C4-2B (cell line): ENCODE results near the gene BMF.

Experiments used
- H3K27ac ChIP-seq: fragments of 450-650 bp; 2 replicates; pipeline ENCODE4 v1.5.1; 2017
- ZFX ChIP-seq: fragments of 450-650 bp; IDR thresholded peaks from 2 replicates; pipeline ENCODE4 v1.6.1; 2017
- TF ChIP-seq, protein P1 (sequence below): fragments of 450-650 bp; conservative IDR thresholded peaks from 2 replicates; pipeline ENCODE4 v1.5.1; 2017; ENCODE audit warnings: mild to moderate bottlenecking

BMF gene

DNA sequence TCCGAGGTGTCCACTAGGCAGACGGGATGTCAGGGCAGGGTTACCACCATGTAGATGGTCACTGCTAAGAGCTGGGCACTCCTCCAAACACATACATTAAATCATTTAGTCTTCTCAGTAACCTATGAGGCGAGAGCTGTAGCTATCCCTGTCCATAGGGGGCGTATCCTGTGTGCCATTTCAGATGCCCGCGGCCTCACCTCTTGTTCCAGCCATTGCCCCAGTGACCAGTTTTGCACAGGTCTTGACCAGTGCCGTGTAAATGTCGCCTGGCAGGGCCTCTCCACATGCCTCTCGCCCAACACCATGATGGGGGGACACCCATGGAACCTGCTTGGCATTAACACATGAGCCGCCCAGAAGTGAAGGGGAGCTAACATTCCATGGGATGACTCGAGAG lies 48.9 kb downstream of the BMF start:
- no peak for TF ChIP-seq ZFX
- TF ChIP-seq, protein P1, sequence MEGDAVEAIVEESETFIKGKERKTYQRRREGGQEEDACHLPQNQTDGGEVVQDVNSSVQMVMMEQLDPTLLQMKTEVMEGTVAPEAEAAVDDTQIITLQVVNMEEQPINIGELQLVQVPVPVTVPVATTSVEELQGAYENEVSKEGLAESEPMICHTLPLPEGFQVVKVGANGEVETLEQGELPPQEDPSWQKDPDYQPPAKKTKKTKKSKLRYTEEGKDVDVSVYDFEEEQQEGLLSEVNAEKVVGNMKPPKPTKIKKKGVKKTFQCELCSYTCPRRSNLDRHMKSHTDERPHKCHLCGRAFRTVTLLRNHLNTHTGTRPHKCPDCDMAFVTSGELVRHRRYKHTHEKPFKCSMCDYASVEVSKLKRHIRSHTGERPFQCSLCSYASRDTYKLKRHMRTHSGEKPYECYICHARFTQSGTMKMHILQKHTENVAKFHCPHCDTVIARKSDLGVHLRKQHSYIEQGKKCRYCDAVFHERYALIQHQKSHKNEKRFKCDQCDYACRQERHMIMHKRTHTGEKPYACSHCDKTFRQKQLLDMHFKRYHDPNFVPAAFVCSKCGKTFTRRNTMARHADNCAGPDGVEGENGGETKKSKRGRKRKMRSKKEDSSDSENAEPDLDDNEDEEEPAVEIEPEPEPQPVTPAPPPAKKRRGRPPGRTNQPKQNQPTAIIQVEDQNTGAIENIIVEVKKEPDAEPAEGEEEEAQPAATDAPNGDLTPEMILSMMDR, result no peak
- no peak overlapping the region for H3K27ac ChIP-seq

DNA sequence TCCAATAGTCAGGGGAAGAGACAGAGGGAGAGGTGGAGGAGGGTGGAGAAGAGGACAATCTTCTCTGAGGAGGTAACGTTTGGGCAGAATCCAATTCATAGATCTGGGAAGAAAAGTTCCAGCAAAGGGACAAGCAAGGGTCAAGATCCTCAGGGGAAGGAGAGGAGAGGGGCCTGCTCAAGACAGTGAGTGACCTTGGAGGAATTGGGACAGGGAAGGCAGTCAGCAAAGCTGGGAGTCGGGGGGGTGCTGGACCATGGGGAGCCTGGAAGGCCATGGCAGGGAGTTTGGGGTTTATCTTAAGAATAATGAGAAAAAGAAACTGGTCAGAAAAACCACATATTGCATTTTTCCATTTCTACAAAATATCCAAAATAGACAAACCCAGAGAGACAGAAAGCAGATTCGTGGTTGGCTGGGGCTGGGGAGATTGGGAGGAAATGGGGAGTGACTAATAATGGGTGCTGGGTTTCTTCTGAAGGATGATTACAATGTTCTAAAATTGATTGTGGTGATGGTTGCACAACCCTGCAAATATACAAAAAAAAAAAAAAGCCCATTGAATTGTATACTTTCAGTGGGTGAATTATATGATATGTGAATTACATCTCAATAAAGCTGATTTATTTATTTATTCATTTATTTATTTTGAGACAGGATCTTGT lies 50.1 kb downstream of the BMF start:
- no peak for TF ChIP-seq ZFX
- TF ChIP-seq, protein P1, result no peak
- H3K27ac ChIP-seq, result no peak overlapping the region

DNA sequence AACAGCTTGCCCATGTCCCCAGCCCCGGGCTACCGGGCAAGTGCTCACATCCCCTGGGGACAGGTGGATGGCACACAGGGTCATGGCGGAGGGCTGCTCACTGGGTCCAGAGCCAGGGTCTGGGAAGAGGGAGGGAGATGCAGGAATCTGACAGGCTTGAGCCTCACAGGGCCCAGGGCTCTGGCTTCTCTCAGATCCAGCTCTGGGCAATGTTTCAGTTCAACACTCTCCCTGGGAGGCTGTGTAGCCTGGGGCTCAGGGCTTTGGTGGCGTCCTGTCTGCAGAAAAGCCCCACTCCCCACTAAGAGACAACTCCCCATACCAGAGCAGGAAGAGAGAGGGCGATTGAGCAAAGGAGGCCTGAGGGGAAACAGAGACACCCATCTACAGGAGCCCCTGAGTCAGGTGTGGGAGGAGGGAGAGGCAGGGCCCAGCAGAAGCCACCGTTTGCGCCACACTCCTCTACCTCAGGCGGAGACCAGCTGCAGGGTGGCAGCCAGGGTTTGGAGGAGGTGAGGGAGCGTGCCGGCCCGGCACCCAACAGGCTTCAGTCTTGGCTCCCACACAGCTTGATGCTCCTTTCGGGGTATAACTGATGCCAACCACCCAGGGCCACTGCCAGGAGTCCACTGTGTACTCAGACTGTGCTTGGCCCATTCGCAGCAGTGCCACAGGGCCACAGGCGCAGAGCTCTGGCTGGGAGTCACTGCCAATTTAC lies 52.9 kb downstream of the BMF start:
- TF ChIP-seq, protein P1, result no peak
- no peak for TF ChIP-seq ZFX
- peak overlapping the region; percentile 73 for H3K27ac ChIP-seq

DNA sequence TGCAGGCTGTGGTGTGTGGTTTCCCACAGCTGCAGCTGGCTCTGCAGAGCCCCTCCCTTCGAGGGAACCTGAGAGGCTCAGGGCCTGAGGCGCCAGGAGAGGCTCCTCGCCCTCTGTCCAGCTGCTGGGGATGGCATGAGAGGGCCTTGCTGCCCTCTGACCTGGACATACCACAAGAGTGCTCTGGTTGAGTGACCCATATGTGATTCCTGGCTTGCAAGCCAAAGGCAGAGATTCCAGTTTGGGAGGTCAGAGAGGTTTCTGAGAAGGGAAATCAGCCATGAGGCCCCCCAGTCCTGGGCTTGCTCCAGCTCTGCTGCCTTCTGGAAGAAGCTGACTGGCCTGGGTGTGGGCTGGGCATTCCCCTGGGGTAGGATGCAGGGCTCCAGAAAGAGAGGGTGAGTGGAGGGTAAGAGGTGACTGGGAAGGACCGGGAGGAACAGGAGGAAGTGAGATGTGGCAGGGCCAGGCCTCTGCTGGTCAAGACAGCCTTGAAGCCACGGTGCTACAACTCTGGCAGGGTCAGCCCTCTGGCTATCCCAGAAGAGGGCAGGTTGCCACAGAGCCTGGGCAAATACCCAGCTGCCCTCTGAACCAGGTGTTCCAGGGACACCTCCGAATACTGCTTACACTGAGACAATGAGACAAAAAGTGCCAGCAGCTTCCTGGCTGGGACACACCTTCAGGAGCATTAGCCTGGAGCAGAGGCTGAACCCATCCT lies 53.7 kb downstream of the BMF start:
- TF ChIP-seq, protein P1, result no peak
- TF ChIP-seq ZFX, result no peak
- H3K27ac ChIP-seq, result peak overlapping the region; percentile 73

DNA sequence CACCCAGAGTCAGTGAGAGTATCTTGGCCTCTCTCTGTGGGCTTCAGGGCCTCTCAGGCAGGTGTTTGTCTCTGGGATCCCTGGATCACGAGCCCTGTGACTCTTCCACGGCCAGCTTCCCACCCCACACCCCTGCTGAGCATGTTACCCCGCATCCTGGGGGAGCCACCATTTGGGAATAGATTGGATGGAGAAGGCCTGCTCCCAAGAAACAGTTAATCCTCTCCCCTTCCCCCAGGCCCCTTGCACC lies 54.1 kb downstream of the BMF start:
- peak overlapping the region; percentile 73 for H3K27ac ChIP-seq
- no peak for TF ChIP-seq ZFX
- TF ChIP-seq, protein P1, result no peak

DNA sequence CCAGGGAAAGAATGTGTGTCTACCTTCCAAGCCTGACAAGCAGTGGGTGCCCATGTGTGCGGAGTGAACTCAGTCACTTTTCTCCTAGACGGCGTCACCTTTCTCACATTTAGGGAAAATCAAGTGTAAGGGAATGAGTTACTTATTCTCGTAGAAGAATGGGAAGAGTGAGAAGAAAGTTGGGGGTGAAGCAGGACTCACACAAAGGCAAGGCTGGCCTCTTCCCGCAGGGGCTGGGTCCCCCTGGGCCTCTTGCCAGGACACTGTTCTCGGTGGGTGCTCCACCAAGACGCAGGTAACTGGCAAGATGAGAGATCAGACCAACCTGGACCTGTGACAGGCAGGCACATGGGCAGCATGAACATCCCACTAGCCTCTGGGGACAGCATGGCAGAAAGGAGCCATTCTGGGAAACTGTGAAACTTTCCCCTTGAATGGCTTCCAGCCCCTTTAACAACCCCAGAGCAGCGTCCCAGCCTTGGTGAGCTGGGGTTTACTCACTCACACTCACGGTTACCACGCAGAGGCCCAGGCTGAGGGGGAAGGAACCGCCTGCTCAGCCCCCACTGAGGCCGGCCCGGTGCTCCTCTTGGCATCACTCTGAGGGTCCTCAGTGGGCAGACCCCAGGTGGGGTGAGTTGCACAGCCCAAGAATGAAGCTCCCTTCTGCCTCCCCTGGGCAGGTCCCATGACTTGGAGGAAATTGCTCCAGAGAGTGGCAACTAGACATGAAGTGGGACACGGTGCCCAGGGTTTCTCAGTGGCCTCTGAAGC lies 54.7 kb downstream of the BMF start:
- TF ChIP-seq, protein P1, result no peak
- no peak for TF ChIP-seq ZFX
- H3K27ac ChIP-seq, result peak overlapping the region; percentile 73; the same call in 1 of the 2 replicates
